Spleen (tissue), 11 donors: ENCODE measurements around the gene BCL2. TPM values are rescaled to one million over a fixed set of nuclear protein-coding genes. Genes with fewer than 3 reads are reported as not detected.
A peak's percentile ranks its signal among the peaks of the same experiment; 100 is the strongest.

Experiments
- DNase-seq: peaks from one replicate; pipeline ENCODE4 v3.0.0-alpha.2; 2020
- H3K27ac ChIP-seq, 8 donors: fragments of 200-600 bp; sonication (generic) in 7 of 8; 1 replicate in 4 of 8; 2 replicates in 4 of 8; pipeline versions ENCODE4 v1.5.0 to v1.8.0; 2016 to 2021; ENCODE audit warnings: inconsistent platforms in 4 of 8, mild to moderate bottlenecking in 4 of 8, moderate library complexity in 1 of 8
- H3K27me3 ChIP-seq, 7 donors: fragments of 200-600 bp; sonication (generic) in 6 of 7; replicated peaks in 1 of 7; 1 replicate in 4 of 7; 2 replicates in 3 of 7; pipeline versions ENCODE4 v1.5.0 to v1.8.0; 2016 to 2021; ENCODE audit warnings: inconsistent platforms in 3 of 7, mild to moderate bottlenecking in 1 of 7
- H3K36me3 ChIP-seq, 6 donors: fragments of 200-600 bp; sonication (generic) in 5 of 6; 1 replicate in 4 of 6; 2 replicates in 2 of 6; pipeline versions ENCODE4 v1.5.0 to v1.8.0; 2016 to 2021; ENCODE audit warnings: inconsistent platforms in 2 of 6
- H3K4me1 ChIP-seq, 6 donors: fragments of 200-600 bp; sonication (generic) in 5 of 6; 1 replicate in 3 of 6; 2 replicates in 3 of 6; pipeline versions ENCODE4 v1.5.0 to v1.8.0; 2016 to 2021; ENCODE audit warnings: inconsistent platforms in 3 of 6
- H3K4me3 ChIP-seq, 8 donors: fragments of 200-600 bp; sonication (generic) in 7 of 8; 1 replicate in 4 of 8; 2 replicates in 4 of 8; pipeline versions ENCODE4 v1.5.0 to v1.8.0; 2016 to 2021; ENCODE audit warnings: inconsistent platforms in 4 of 8, mild to moderate bottlenecking in 4 of 8, moderate library complexity in 2 of 8
- H3K9me3 ChIP-seq, 8 donors: fragments of 200-600 bp; sonication (generic) in 7 of 8; 1 replicate in 4 of 8; 2 replicates in 4 of 8; pipeline versions ENCODE4 v1.5.0 to v1.8.0; 2016 to 2021; ENCODE audit warnings: inconsistent platforms in 4 of 8
- POLR2A ChIP-seq, 3 donors: fragments of 450-650 bp; IDR thresholded peaks; one replicate each; pipeline ENCODE4 v1.5.1; 2017; ENCODE audit warnings: antibody characterized with exemption in 3 of 3, mild to moderate bottlenecking in 1 of 3
- POLR2AphosphoS5 ChIP-seq, 3 donors: sonication (generic); formaldehyde crosslinking; IDR thresholded peaks; one replicate each; pipeline ENCODE4 v1.5.1; 2017; ENCODE audit warnings: antibody characterized with exemption in 3 of 3
- WGBS, 5 donors: extraction: QIAGEN DNeasy Blood & Tissue Kit in 3 of 5; methylation state at CpG; one replicate each; pipeline versions ENCODE4 v1.1.5 to v1.1.7; 2013 to 2018; 5-methylcytosine and 5-hydroxymethylcytosine counted together
- intact Hi-C: fragments of 100-400 bp; cut with DNase I; formaldehyde crosslinking; loops from one replicate; pipeline ENCODE4 v1.15.0; 2023; ENCODE audit warnings: low total_unique reads
- polyA plus RNA-seq, 3 donors: library from polyadenylated mRNA; stranded (reverse); fragments of 200-250 nt; gene quantifications; one replicate each; pipeline ENCODE4 v1.2.1, GENCODE V29; 2013
- total RNA-seq, 7 donors: library from RNA; depleted of rRNA in 3 of 7; stranded (reverse); fragments of >200 nt in 3 of 7; fragmentation: NEBNext Ultra II Directional in 4 of 7; extraction: Animal tissue kit (Norgen Biotek cat#: 25700) in 4 of 7; gene quantifications; one replicate each; pipeline versions ENCODE4 v1.1.0 to v1.2.1, GENCODE V29; 2016 to 2021
- TF ChIP-seq, protein P1 (sequence below), 11 experiments: fragments of 200-600 bp in 7 of 11; fragments of 450-650 bp in 4 of 11; sonication (generic) in 4 of 11; IDR thresholded peaks in 8 of 11; conservative IDR thresholded peaks in 3 of 11; 1 replicate in 7 of 11; 2 replicates in 4 of 11; pipeline versions ENCODE4 v1.4.0 to v1.8.0; 2016 to 2021; ENCODE audit warnings: antibody characterized with exemption in 11 of 11, inconsistent platforms in 4 of 11, mild to moderate bottlenecking in 1 of 11
- donor health status: healthy with polysubstance abuse.
- donor health status: DM: no; HTN: no; CAD: no; lungs with moderate emphysema.
- donor health status: DM: no; HTN: no; CAD: no.
- donor health status: Bipolar disorder and iron deficiency.
- donor health status: healthy.
- donor health status: DM: no; HTN: no; CAD: no.
- donor health status: DM: yes; HTN: yes; CAD: no.

The BCL2 gene
- total and polyA plus RNA-seq, 10 donors, result 9.6 to 112 (median 69.1) TPM

DNA sequence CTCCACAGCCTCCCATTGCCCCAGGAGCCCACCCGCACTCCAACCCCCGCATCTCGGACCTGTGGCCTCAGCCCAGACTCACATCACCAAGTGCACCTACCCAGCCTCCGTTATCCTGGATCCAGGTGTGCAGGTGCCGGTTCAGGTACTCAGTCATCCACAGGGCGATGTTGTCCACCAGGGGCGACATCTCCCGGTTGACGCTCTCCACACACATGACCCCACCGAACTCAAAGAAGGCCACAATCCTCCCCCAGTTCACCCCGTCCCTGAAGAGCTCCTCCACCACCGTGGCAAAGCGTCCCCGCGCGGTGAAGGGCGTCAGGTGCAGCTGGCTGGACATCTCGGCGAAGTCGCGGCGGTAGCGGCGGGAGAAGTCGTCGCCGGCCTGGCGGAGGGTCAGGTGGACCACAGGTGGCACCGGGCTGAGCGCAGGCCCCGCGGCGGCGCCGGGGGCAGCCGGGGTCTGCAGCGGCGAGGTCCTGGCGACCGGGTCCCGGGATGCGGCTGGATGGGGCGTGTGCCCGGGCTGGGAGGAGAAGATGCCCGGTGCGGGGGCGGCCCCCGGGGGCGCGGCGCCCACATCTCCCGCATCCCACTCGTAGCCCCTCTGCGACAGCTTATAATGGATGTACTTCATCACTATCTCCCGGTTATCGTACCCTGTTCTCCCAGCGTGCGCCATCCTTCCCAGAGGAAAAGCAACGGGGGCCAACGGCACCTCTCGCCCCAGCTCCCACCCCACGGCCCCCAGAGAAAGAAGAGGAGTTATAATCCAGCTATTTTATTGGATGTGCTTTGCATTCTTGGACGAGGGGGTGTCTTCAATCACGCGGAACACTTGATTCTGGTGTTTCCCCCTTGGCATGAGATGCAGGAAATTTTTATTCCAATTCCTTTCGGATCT, 1.3 kb downstream of the BCL2 start:
- H3K27ac ChIP-seq, result peak overlapping the region; percentile 85 to 97 (median 92)
- H3K4me3 ChIP-seq, result peak overlapping the region; percentile 70 to 94 (median 80)
- TF ChIP-seq, protein P1, sequence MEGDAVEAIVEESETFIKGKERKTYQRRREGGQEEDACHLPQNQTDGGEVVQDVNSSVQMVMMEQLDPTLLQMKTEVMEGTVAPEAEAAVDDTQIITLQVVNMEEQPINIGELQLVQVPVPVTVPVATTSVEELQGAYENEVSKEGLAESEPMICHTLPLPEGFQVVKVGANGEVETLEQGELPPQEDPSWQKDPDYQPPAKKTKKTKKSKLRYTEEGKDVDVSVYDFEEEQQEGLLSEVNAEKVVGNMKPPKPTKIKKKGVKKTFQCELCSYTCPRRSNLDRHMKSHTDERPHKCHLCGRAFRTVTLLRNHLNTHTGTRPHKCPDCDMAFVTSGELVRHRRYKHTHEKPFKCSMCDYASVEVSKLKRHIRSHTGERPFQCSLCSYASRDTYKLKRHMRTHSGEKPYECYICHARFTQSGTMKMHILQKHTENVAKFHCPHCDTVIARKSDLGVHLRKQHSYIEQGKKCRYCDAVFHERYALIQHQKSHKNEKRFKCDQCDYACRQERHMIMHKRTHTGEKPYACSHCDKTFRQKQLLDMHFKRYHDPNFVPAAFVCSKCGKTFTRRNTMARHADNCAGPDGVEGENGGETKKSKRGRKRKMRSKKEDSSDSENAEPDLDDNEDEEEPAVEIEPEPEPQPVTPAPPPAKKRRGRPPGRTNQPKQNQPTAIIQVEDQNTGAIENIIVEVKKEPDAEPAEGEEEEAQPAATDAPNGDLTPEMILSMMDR (IDR thresholded peaks at IDR 0.05 in 8 of 11, conservative IDR thresholded peaks at IDR 0.05 in 3 of 11), result peak; percentile 58 to 94 (median 85)
- no peak for TF ChIP-seq POLR2A (IDR thresholded peaks at IDR 0.05)
- peak; percentile 86 to 90 (median 87) for TF ChIP-seq POLR2AphosphoS5 (IDR thresholded peaks at IDR 0.05)
- intact Hi-C loops, result loop anchor here (10.0 kb wide), 1 partner anchor 83 kb away; no protein-coding TSS in a partner anchor
- H3K27me3 ChIP-seq, result peaks cover 0 to 4% (median 0%) of the 10 kb centered on the region in 7 donors
- 4 to 11% (median 4%) methylated on average over 22 to 66 of the region's 66 CpGs for WGBS, 5 donors
- peak; percentile 96 for DNase-seq
- H3K9me3 ChIP-seq, result no peaks in the 10 kb centered on the region
- no peaks in the 10 kb centered on the region for H3K36me3 ChIP-seq
- peaks cover 43 to 89% (median 77%) of the 10 kb centered on the region in 6 donors for H3K4me1 ChIP-seq

DNA sequence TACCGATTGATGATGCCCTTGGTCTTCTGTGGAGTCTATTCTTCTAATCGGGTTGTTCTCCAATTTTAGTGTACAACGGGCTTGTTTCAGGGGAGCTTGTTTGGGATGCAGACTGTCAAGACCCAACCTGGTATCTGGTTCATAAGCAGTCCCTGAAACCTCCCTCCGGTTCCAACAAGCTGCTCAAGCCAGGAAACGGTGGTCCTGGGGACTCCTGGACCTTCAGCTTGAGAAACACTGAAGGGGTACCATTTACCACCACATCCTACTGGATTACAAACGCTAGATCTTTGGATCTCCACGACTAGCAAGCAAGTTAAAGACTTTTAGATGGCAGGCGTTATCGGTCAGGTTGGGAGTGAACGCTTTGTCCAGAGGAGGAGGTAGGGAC, 2.0 kb downstream of the BCL2 start:
- TF ChIP-seq POLR2A (IDR thresholded peaks at IDR 0.05) (no peak), POLR2AphosphoS5 (IDR thresholded peaks at IDR 0.05) (no peak)
- TF ChIP-seq, protein P1 (IDR thresholded peaks at IDR 0.05 in 8 of 11, conservative IDR thresholded peaks at IDR 0.05 in 3 of 11), result no peak
- intact Hi-C loops, result loop anchor here (10.0 kb wide), 1 partner anchor 83 kb away; no protein-coding TSS in a partner anchor
- H3K27ac ChIP-seq, result peak overlapping the region; percentile 85 to 97 (median 92)

DNA sequence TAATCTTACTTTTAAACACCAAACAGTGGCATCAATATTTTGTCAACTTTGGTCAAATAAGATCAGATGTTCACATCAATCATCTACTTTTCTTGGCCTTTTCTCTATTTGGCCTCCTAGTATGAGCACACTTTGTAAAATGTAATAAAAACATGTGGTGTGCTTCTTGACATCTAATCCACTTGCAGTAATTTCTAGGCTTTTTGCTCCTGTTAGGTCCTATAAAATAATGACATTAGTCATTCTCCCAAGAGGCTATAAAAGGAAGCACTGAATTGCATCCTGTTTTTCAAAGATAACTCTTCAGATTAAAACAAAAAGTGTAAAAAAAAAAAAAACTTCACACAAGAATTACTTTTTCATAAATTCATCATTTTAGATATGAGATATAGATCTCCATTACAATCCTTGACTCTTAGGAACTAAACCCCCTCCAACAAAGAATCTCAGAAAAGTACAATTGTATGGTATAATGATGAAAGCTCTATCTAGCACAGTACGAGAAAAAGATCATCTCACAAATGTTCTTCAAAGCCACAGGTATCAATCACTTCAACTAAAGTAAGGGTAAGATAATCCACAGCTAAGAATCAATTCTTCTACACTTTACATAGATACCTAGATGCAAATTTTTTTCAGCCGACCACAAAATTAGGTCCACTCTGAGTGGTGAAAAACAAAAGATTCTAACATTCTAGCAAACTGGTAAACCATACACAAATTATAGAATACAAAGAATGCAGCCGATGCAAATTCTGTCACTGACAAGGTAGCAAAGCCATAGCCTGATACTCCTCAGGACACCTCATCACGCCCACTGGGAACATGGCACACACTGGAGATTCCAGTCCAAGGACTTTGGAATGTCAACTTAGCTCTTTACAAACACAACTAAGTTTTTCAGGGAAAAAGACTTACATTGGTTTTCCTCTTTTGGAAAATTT, 2.7 kb downstream of the BCL2 start:
- intact Hi-C loops, result loop anchor here (10.0 kb wide), 1 partner anchor 82 kb away; no protein-coding TSS in a partner anchor
- Histone ChIP-seq H3K36me3 (no peaks in the 10 kb centered on the region), H3K9me3 (no peaks in the 10 kb centered on the region), H3K27me3 (peaks cover 0 to 4% (median 0%) of the 10 kb centered on the region in 7 donors), H3K4me3 (peak overlapping the region; percentile 70 to 94 (median 80)), H3K27ac (peak overlapping the region; percentile 85 to 97 (median 92)), H3K4me1 (peaks cover 43 to 89% (median 78%) of the 10 kb centered on the region in 6 donors)
- WGBS, 5 donors, result 32 to 48% (median 44%) methylated on average over 4 of the region's 4 CpGs
- no peak for DNase-seq
- TF ChIP-seq, protein P1 (IDR thresholded peaks at IDR 0.05 in 8 of 11, conservative IDR thresholded peaks at IDR 0.05 in 3 of 11), result no peak
- TF ChIP-seq POLR2AphosphoS5 (IDR thresholded peaks at IDR 0.05), result peak in 1 of 3 donors; percentile 27

More for the DNA sequence above, 2.0 kb downstream of the BCL2 start:
- Histone ChIP-seq H3K4me1 (peaks cover 43 to 89% (median 79%) of the 10 kb centered on the region in 6 donors), H3K4me3 (peak overlapping the region; percentile 70 to 94 (median 80)), H3K27me3 (peaks cover 0 to 4% (median 0%) of the 10 kb centered on the region in 7 donors), H3K36me3 (no peaks in the 10 kb centered on the region), H3K9me3 (no peaks in the 10 kb centered on the region)
- no peak for DNase-seq
- WGBS, 5 donors, result 37 to 64% (median 49%) methylated on average over 10 of the region's 10 CpGs
